CD14-positive monocyte (primary cell): ENCODE results near the gene SELENOH. TPM values are rescaled to one million over a fixed set of nuclear protein-coding genes. Genes with fewer than 3 reads are reported as not detected.

Experiments
- DNase-seq, 3 donors: peaks; one replicate each; pipeline ENCODE4 v3.0.0-alpha.2; 2011 to 2022
- H2AFZ ChIP-seq: 2 replicates; pipeline ENCODE4 v1.6.0; 2012; ENCODE audit warnings: mild to moderate bottlenecking, low read depth, low read length, inconsistent platforms; ENCODE audit not compliant: insufficient read depth, poor library complexity, severe bottlenecking
- H3K27ac ChIP-seq, 2 donors: 1 replicate in 1 of 2; 2 replicates in 1 of 2; pipeline ENCODE4 v1.5.1; 2012 to 2013; ENCODE audit warnings: low read length in 2 of 2, control low read depth in 1 of 2, inconsistent platforms in 1 of 2, low read depth in 1 of 2, mild to moderate bottlenecking in 1 of 2
- H3K27me3 ChIP-seq, 2 donors: one replicate each; pipeline versions ENCODE4 v1.6.0 to v1.6.1; 2011 to 2013; ENCODE audit warnings: low read length in 2 of 2; ENCODE audit not compliant: control insufficient read depth in 2 of 2, insufficient read depth in 2 of 2
- H3K36me3 ChIP-seq, 2 donors: replicated peaks in 1 of 2; 1 replicate in 1 of 2; 2 replicates in 1 of 2; pipeline versions ENCODE4 v1.5.1 to v1.6.1; 2012 to 2013; ENCODE audit warnings: low read length in 2 of 2, control low read depth in 1 of 2, inconsistent platforms in 1 of 2, mild to moderate bottlenecking in 1 of 2; ENCODE audit not compliant: insufficient read depth in 2 of 2, control insufficient read depth in 1 of 2
- H3K4me1 ChIP-seq, 2 donors: 1 replicate in 1 of 2; 2 replicates in 1 of 2; pipeline versions ENCODE4 v1.5.1 to v1.6.1; 2012 to 2013; ENCODE audit warnings: low read length in 2 of 2, control low read depth in 1 of 2, inconsistent platforms in 1 of 2, mild to moderate bottlenecking in 1 of 2, moderate library complexity in 1 of 2; ENCODE audit not compliant: insufficient read depth in 2 of 2, control insufficient read depth in 1 of 2
- H3K4me2 ChIP-seq: replicated peaks from 2 replicates; pipeline ENCODE3; 2012; ENCODE audit warnings: low read length, moderate library complexity, mild to moderate bottlenecking; ENCODE audit not compliant: poor library complexity, severe bottlenecking; ENCODE audit errors: extremely low read depth
- H3K4me3 ChIP-seq, 3 experiments: fragments of 200-600 bp in 1 of 3; sonication (generic) in 1 of 3; replicated peaks in 1 of 3; 1 replicate in 2 of 3; 2 replicates in 1 of 3; pipeline ENCODE4 v1.5.1; 2011 to 2013; ENCODE audit warnings: low read length in 3 of 3, mild to moderate bottlenecking in 3 of 3, control low read depth in 2 of 3, low read depth in 2 of 3, inconsistent platforms in 1 of 3, moderate library complexity in 1 of 3
- H3K79me2 ChIP-seq: 2 replicates; pipeline ENCODE4 v1.6.0; 2012; ENCODE audit warnings: mild to moderate bottlenecking, control low read depth, inconsistent platforms, low read length, moderate library complexity; ENCODE audit not compliant: insufficient read depth
- H3K9ac ChIP-seq: 2 replicates; pipeline ENCODE4 v1.6.0; 2017; ENCODE audit warnings: low read length, mild to moderate bottlenecking; ENCODE audit not compliant: insufficient read depth, poor library complexity, severe bottlenecking
- H3K9me3 ChIP-seq, 2 donors: replicated peaks in 1 of 2; 1 replicate in 1 of 2; 2 replicates in 1 of 2; pipeline versions ENCODE4 v1.5.1 to v1.6.1; 2012 to 2013; ENCODE audit warnings: low read length in 2 of 2, control low read depth in 1 of 2; ENCODE audit not compliant: control insufficient read depth in 1 of 2, insufficient read depth in 1 of 2
- H4K20me1 ChIP-seq: 2 replicates; pipeline ENCODE4 v1.6.0; 2012; ENCODE audit warnings: mild to moderate bottlenecking, low read length, control low read depth, moderate library complexity; ENCODE audit not compliant: insufficient read depth
- H3K27ac Mint-ChIP-seq, 7 donors: one replicate each; pipeline ENCODE4 v1.8.0; 2020; ENCODE audit warnings: mild to moderate bottlenecking in 7 of 7, mixed read lengths in 7 of 7, moderate library complexity in 6 of 7, inconsistent platforms in 2 of 7
- H3K27me3 Mint-ChIP-seq, 3 donors: one replicate each; pipeline ENCODE4 v1.8.0; 2021 to 2022; ENCODE audit warnings: low read depth in 3 of 3, mild to moderate bottlenecking in 3 of 3, mixed read lengths in 3 of 3, moderate library complexity in 3 of 3, inconsistent platforms in 1 of 3
- H3K36me3 Mint-ChIP-seq, 2 donors: one replicate each; pipeline ENCODE4 v1.8.0; 2020; ENCODE audit warnings: mixed read lengths in 2 of 2, inconsistent platforms in 1 of 2, mild to moderate bottlenecking in 1 of 2
- H3K4me1 Mint-ChIP-seq: one replicate; pipeline ENCODE4 v1.8.0; 2020; ENCODE audit warnings: mild to moderate bottlenecking, mixed read lengths
- H3K4me3 Mint-ChIP-seq, 2 donors: one replicate each; pipeline ENCODE4 v1.8.0; 2020; ENCODE audit warnings: mild to moderate bottlenecking in 2 of 2, mixed read lengths in 2 of 2, moderate library complexity in 1 of 2
- H3K9me3 Mint-ChIP-seq, 7 donors: one replicate each; pipeline ENCODE4 v1.8.0; 2020 to 2022; ENCODE audit warnings: mixed read lengths in 7 of 7, mild to moderate bottlenecking in 6 of 7, moderate library complexity in 6 of 7, inconsistent platforms in 2 of 7
- CTCF ChIP-seq: fragments of 200-600 bp; IDR thresholded peaks from one replicate; pipeline ENCODE4 v1.8.0; 2022; ENCODE audit warnings: antibody characterized with exemption, mild to moderate bottlenecking
- WGBS: methylation state at CpG from one replicate; pipeline ENCODE4 v1.1.5; 2013; ENCODE audit warnings: missing lambda C conversion rate; ENCODE audit not compliant: insufficient coverage; 5-methylcytosine and 5-hydroxymethylcytosine counted together
- intact Hi-C, 2 donors: fragments of 100-400 bp; cut with micrococcal nuclease; formaldehyde crosslinking; loops; one replicate each; pipeline versions ENCODE4 v1.15.0 to v1.15.1; 2023
- polyA plus RNA-seq, 3 donors: library from polyadenylated mRNA; depleted of rRNA in 1 of 3; unstranded in 2 of 3; stranded (reverse) in 1 of 3; fragments of 300-500 nt in 2 of 3; fragments of >200 nt in 1 of 3; fragmentation: Illumina TruSeq in 2 of 3; gene quantifications; 1 replicate in 2 of 3; 2 replicates in 1 of 3; pipeline ENCODE4 v1.2.3, GENCODE V29; 2012 to 2021

Gene SELENOH
- polyA plus RNA-seq, 3 donors = 99.5 to 260 (median 206) TPM

GRCh38 chr11:57746920-57747319 lies 5.6 kb downstream of the SELENOH start:
- H3K9ac ChIP-seq = no peak overlapping the region
- Mint-ChIP-seq H3K9me3 (no peaks in the 10 kb centered on the region), H3K4me1 (peaks cover 13% of the 10 kb centered on the region), H3K36me3 (peaks cover 40 to 45% of the 10 kb centered on the region in 2 donors), H3K27ac (peak overlapping the region in 2 of 7 donors; percentile 1 to 60), H3K27me3 (no peaks in the 10 kb centered on the region), H3K4me3 (no peak overlapping the region)
- no peaks in the 10 kb centered on the region for H3K9me3 ChIP-seq
- no peak for TF ChIP-seq CTCF
- peaks cover 9% of the 10 kb centered on the region in 2 donors for H3K4me1 ChIP-seq
- peaks cover 31 to 48% of the 10 kb centered on the region in 2 donors for H3K36me3 ChIP-seq
- no peak overlapping the region for H3K4me2 ChIP-seq
- peaks cover 24% of the 10 kb centered on the region for H4K20me1 ChIP-seq
- H3K79me2 ChIP-seq = peaks cover 16% of the 10 kb centered on the region
- no peak overlapping the region for H3K4me3 ChIP-seq
- no peak overlapping the region for H3K27ac ChIP-seq
- intact Hi-C loops = no loop called here
- no peak for DNase-seq
- H2AFZ ChIP-seq = no peak overlapping the region
- no CpG with 5 or more reads among the region's 1 CpG for WGBS
- no peaks in the 10 kb centered on the region for H3K27me3 ChIP-seq

- no peak overlapping the region for H3K27ac Mint-ChIP-seq
These were observed 9.9 kb downstream of the SELENOH start for GRCh38 chr11:57751176-57751575.

More at GRCh38 chr11:57751176-57751575, 9.9 kb downstream of the SELENOH start:
- peaks cover 3% of the 10 kb centered on the region for H3K4me1 Mint-ChIP-seq
- Histone ChIP-seq H3K9ac (no peak overlapping the region), H4K20me1 (no peaks in the 10 kb centered on the region), H3K79me2 (no peaks in the 10 kb centered on the region), H3K27me3 (no peaks in the 10 kb centered on the region), H3K36me3 (peaks cover under 1 to 11% of the 10 kb centered on the region in 2 donors), H3K4me2 (no peak overlapping the region), H3K4me3 (no peak overlapping the region), H2AFZ (no peak overlapping the region), H3K27ac (no peak overlapping the region), H3K9me3 (peaks cover 0 to 9% of the 10 kb centered on the region in 2 donors), H3K4me1 (no peaks in the 10 kb centered on the region)
- no peak overlapping the region for H3K4me3 Mint-ChIP-seq
- intact Hi-C loops = no loop called here
- H3K36me3 Mint-ChIP-seq = peaks cover 7 to 15% of the 10 kb centered on the region in 2 donors
- peaks cover 0 to 9% (median 4%) of the 10 kb centered on the region in 7 donors for H3K9me3 Mint-ChIP-seq
- no peaks in the 10 kb centered on the region for H3K27me3 Mint-ChIP-seq
- no peak for TF ChIP-seq CTCF
- no peak for DNase-seq
